ES-I3 (cell line): ENCODE results near the gene JMJD4.

Source experiments
- H3K36me3 ChIP-seq: 2 replicates; pipeline ENCODE4 v1.6.1; 2013; ENCODE audit warnings: mild to moderate bottlenecking, low read length, control low read depth, moderate library complexity; ENCODE audit not compliant: insufficient read depth
- H3K4me1 ChIP-seq: 2 replicates; pipeline ENCODE4 v1.6.1; 2013; ENCODE audit warnings: mild to moderate bottlenecking, control low read depth, low read length; ENCODE audit not compliant: insufficient read depth
- H3K9ac ChIP-seq: 2 replicates; pipeline ENCODE4 v1.6.1; 2013; ENCODE audit warnings: low read depth, mild to moderate bottlenecking, low read length, moderate library complexity
- H3K9me3 ChIP-seq: 2 replicates; pipeline ENCODE4 v1.6.1; 2013; ENCODE audit warnings: mild to moderate bottlenecking, low read length, moderate library complexity; ENCODE audit not compliant: control insufficient read depth, insufficient read depth

The JMJD4 gene, protein sequence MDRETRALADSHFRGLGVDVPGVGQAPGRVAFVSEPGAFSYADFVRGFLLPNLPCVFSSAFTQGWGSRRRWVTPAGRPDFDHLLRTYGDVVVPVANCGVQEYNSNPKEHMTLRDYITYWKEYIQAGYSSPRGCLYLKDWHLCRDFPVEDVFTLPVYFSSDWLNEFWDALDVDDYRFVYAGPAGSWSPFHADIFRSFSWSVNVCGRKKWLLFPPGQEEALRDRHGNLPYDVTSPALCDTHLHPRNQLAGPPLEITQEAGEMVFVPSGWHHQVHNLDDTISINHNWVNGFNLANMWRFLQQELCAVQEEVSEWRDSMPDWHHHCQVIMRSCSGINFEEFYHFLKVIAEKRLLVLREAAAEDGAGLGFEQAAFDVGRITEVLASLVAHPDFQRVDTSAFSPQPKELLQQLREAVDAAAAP

DNA sequence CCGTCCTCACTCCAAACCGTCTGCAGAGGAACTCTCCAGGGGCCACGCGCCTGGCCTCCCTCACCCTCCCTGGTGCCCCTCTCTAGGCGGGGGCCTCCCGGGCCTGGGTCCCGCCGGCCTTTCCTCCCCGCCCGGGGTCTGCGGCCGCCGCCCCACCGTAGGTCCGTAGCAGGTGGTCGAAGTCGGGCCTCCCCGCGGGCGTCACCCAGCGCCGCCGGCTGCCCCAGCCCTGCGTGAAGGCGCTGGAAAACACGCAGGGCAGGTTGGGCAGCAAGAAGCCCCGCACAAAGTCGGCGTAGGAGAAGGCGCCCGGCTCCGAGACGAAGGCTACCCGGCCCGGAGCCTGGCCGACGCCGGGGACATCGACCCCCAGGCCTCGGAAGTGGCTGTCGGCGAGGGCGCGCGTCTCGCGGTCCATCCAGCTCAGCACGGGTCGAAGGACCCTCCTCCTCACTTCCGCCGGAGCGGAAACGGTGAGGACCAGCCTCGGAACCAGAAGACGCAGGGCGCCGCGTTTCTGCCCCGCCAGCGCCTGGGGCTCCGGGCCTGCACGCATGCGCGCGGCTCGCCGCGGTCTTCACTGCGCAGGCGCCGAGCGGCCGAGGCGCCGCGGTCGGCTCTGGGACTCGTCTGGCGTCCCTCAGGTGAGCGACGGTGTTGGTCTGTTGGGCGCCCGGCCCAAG is at the start of gene JMJD4, which contains the start of gene SNAP47:
Gene JMJD4, minus strand, starts transcription at position 447 of the 683 bp plus-strand sequence. Its CDS starts 29 bp downstream, at position 418.
Gene SNAP47, plus strand, starts transcription at position 580 of the 683 bp plus-strand sequence. CDS start 12,302 bp downstream, outside the sequence.
- peak within 1 kb of the TSS; percentile 92 for H3K9ac ChIP-seq
- H3K36me3 ChIP-seq: no peaks in the 10 kb centered on the region; the same call in 1 of the 2 replicates
- H3K9me3 ChIP-seq: no peaks in the 10 kb centered on the region
- peaks cover 3% of the 10 kb centered on the region for H3K4me1 ChIP-seq

DNA sequence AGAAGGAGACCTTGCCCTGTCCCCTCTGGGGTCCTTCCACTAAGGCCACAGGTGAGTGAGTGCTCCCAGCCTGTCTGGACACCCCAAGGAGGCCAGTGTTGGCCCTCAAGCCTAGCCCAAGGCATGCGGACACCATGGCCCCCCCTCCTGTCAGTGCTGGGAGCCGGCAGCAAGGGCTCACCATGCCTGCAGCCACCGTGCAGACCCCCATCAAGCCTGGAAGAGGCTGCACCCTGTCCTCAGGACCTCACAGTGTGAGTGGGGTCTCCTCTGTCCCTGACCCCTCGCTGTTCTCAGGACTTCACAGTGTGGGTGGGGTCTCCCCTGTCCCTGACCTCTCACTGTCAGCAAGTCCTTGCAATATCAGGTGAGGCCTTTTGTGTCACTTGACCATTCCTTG is 47.1 kb upstream of the JMJD4 start:
- Histone ChIP-seq H3K36me3 (no peaks in the 10 kb centered on the region), H3K9ac (no peak overlapping the region), H3K9me3 (no peaks in the 10 kb centered on the region), H3K4me1 (no peaks in the 10 kb centered on the region)

DNA sequence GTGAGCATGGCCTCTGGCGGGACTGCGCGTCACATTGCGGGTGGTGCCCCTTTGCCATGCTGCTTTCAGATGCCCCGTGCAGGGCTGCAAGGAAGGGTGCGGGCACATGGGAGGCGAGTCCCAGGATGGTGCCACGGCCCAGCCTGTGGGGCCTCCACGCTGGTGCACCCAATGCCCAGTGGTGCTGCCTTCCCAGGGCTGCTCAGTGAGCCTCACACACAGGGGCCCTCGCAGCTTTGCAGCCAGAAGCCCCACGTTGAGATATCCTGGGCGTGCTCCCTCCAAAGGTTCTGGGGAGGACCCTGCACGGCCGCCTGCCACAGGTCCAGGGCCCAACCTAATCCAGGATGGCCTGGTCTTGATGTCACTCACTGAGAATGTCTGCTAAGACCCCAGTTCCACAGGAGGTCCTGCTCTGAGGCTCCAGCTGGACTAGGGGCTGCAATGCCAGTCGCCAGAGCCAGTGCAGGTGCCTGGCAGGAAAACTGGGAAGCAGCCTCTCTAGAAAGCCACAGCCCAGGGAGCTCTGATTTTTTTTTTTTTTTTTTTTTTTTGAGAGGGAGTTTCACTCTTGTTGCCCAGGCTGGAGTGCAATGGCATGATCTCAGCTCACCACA is 46.3 kb upstream of the JMJD4 start:
- Histone ChIP-seq H3K9me3 (no peaks in the 10 kb centered on the region), H3K36me3 (no peaks in the 10 kb centered on the region), H3K4me1 (no peaks in the 10 kb centered on the region), H3K9ac (no peak overlapping the region)

GRCh38 chr1:227780101-227781044 is 45.3 kb upstream of the JMJD4 start:
- no peaks in the 10 kb centered on the region; the same call in 1 of the 2 replicates for H3K4me1 ChIP-seq
- H3K36me3 ChIP-seq: no peaks in the 10 kb centered on the region
- H3K9ac ChIP-seq: no peak overlapping the region
- no peaks in the 10 kb centered on the region for H3K9me3 ChIP-seq

GRCh38 chr1:227779685-227780084 is 44.6 kb upstream of the JMJD4 start:
- H3K4me1 ChIP-seq: no peaks in the 10 kb centered on the region; the same call in 1 of the 2 replicates
- H3K9me3 ChIP-seq: no peaks in the 10 kb centered on the region
- H3K9ac ChIP-seq: no peak overlapping the region
- H3K36me3 ChIP-seq: no peaks in the 10 kb centered on the region

GRCh38 chr1:227779021-227779441 is 43.9 kb upstream of the JMJD4 start:
- H3K36me3 ChIP-seq: no peaks in the 10 kb centered on the region
- no peak overlapping the region for H3K9ac ChIP-seq
- H3K4me1 ChIP-seq: no peaks in the 10 kb centered on the region; the same call in 1 of the 2 replicates
- no peaks in the 10 kb centered on the region for H3K9me3 ChIP-seq

DNA sequence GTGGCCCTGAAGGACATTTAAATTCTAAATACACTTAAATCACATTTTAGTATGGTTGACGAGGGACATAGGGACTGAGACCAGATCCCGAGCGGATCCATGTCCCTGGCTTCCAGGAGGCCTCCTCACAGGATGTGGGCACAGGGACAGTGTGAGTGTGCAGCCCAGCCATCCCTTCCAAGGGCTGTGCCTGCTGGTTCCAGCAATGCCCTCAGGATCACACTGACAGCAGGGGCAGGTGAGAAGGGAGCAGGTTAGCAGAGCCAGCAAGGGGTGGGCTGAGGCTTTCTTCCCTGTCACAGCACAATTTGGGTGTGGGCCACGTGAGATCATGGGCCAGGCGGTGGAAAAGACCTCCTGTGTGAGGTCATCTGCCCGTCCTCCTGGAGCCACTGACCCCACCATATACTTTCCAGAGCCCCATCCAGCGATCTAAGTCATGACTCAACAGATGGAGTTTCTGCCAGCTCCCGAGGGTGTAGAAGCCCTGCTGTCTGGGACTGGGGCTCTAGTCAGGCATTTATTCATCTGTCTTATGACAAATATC is 43.4 kb upstream of the JMJD4 start:
- Histone ChIP-seq H3K36me3 (no peaks in the 10 kb centered on the region), H3K9me3 (no peaks in the 10 kb centered on the region), H3K9ac (no peak overlapping the region), H3K4me1 (no peaks in the 10 kb centered on the region; the same call in 1 of the 2 replicates)

DNA sequence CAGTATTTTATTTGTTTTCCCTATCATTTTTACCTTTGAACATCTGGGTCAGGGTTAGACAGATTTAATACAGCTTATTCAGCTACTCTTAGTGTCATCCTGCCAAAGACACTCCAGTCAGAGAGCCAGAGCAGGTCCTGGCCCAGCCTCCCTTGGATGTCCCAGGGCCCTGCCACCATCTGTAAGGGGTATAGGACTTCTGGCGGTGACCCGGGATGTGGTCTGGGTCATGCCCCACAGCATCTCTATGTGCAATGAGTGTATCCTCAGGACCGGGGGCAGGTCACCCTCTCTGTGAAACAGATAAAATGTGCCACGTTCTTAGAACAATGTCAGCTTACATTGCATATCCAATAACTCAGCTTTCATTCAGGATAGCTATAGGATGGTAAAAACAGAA is 42.5 kb upstream of the JMJD4 start:
- Histone ChIP-seq H3K9me3 (no peaks in the 10 kb centered on the region), H3K4me1 (no peaks in the 10 kb centered on the region; the same call in 1 of the 2 replicates), H3K36me3 (no peaks in the 10 kb centered on the region), H3K9ac (no peak overlapping the region)

- no peaks in the 10 kb centered on the region; the same call in 1 of the 2 replicates for H3K4me1 ChIP-seq
- H3K9ac ChIP-seq: no peak overlapping the region
- H3K9me3 ChIP-seq: no peaks in the 10 kb centered on the region
- H3K36me3 ChIP-seq: no peaks in the 10 kb centered on the region
These were observed 42.1 kb upstream of the JMJD4 start for GRCh38 chr1:227777156-227777555.

GRCh38 chr1:227776331-227776771 is 41.2 kb upstream of the JMJD4 start:
- Histone ChIP-seq H3K36me3 (no peaks in the 10 kb centered on the region), H3K9ac (no peak overlapping the region), H3K9me3 (no peaks in the 10 kb centered on the region), H3K4me1 (no peaks in the 10 kb centered on the region; the same call in 1 of the 2 replicates)

GRCh38 chr1:227775841-227776240 is 40.7 kb upstream of the JMJD4 start:
- Histone ChIP-seq H3K36me3 (no peaks in the 10 kb centered on the region), H3K9ac (no peak overlapping the region), H3K9me3 (no peaks in the 10 kb centered on the region), H3K4me1 (no peaks in the 10 kb centered on the region; the same call in 1 of the 2 replicates)

DNA sequence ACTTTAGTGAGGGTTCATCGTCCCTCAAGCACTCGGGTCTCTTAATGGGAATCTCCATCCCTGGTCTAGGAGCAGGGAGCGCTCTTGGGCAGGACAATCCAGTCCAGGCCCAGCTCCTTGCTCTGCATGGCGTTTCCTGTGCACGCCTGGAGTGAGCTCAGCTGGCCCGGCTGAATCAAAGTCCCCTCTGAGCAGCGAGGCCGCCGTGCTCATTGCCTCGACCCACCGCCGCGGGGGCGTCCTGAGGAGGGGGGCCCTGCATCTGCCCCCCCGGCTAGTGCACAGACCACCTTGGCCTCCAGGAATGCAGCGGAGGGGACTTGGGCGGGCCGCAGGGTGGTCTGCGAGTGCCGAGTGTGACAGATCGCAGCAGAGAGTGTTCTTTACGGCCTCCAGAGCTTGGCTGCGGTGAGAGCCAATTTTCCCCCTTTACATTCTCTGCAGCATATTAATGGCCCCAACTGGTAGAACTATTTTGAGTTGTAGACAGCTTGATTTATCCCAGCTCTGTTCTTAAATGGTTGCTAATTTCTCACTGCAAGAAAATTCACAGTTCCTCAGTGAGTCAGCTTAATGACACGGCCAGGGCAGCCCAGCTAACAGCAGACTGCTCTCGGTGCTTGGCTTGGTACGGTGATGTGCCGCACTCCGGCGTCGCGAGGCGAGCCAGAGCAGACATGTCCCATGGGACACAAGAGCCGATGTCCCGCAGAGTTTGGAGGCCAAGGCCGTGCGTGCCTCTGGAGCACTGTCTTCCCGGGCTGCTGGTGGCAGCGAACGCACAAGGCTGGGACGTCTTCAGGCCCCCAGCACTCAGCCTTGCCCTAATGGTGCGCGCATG is 39.9 kb upstream of the JMJD4 start:
- Histone ChIP-seq H3K36me3 (no peaks in the 10 kb centered on the region; the same call in 1 of the 2 replicates), H3K9me3 (no peaks in the 10 kb centered on the region), H3K9ac (no peak overlapping the region), H3K4me1 (no peaks in the 10 kb centered on the region; the same call in 1 of the 2 replicates)
